Cardiac muscle cell (in vitro differentiated cells and primary cell): ENCODE results near the gene SLC38A1. TPM values are rescaled to one million over a fixed set of nuclear protein-coding genes. Genes with fewer than 3 reads are reported as not detected.

Experiments used
- DNase-seq, 2 donors: peaks; one replicate each; pipeline versions ENCODE4 v3.0.0 to v3.0.0-alpha.2; 2010 to 2017; ENCODE audit warnings: low read depth in 1 of 2, low spot score in 1 of 2
- H3K27ac ChIP-seq: fragments of 200-600 bp; sonication (generic); 2 replicates; pipeline ENCODE4 v1.5.1; 2016
- H3K27me3 ChIP-seq: fragments of 200-600 bp; sonication (generic); 2 replicates; pipeline ENCODE4 v1.6.0; 2016; ENCODE audit warnings: control low read depth
- H3K36me3 ChIP-seq: fragments of 200-600 bp; sonication (generic); 2 replicates; pipeline ENCODE4 v1.5.1; 2016; ENCODE audit warnings: control low read depth
- H3K4me1 ChIP-seq: fragments of 200-600 bp; sonication (generic); 2 replicates; pipeline ENCODE4 v1.8.1; 2017; ENCODE audit warnings: low read depth, mild to moderate bottlenecking, mixed run types
- H3K4me3 ChIP-seq: fragments of 200-600 bp; sonication (generic); 2 replicates; pipeline ENCODE4 v1.5.1; 2016; ENCODE audit warnings: mild to moderate bottlenecking
- H3K9me3 ChIP-seq: fragments of 200-600 bp; sonication (generic); 2 replicates; pipeline ENCODE4 v1.5.1; 2017; ENCODE audit warnings: low read depth, mild to moderate bottlenecking, control low read depth
- polyA plus RNA-seq: library from polyadenylated mRNA; unstranded; fragments of >200 nt; fragmentation: Nextera tagmentation; extraction: Ambion mirVana; gene quantifications from 2 replicates; pipeline ENCODE4 v1.2.1, GENCODE V29; 2016
- total RNA-seq: library from RNA; depleted of rRNA; stranded (reverse); fragments of >200 nt; gene quantifications from 2 replicates; pipeline ENCODE4 v1.2.3, GENCODE V29; 2016
- TF ChIP-seq, protein P1 (sequence below): IDR thresholded peaks from 2 replicates; pipeline ENCODE4 v1.5.1; 2012; ENCODE audit warnings: low read depth, mild to moderate bottlenecking, low read length

SLC38A1 gene
- total and polyA plus RNA-seq, 2 experiments from 2014 or later = 59.6 to 62.2 TPM

DNA sequence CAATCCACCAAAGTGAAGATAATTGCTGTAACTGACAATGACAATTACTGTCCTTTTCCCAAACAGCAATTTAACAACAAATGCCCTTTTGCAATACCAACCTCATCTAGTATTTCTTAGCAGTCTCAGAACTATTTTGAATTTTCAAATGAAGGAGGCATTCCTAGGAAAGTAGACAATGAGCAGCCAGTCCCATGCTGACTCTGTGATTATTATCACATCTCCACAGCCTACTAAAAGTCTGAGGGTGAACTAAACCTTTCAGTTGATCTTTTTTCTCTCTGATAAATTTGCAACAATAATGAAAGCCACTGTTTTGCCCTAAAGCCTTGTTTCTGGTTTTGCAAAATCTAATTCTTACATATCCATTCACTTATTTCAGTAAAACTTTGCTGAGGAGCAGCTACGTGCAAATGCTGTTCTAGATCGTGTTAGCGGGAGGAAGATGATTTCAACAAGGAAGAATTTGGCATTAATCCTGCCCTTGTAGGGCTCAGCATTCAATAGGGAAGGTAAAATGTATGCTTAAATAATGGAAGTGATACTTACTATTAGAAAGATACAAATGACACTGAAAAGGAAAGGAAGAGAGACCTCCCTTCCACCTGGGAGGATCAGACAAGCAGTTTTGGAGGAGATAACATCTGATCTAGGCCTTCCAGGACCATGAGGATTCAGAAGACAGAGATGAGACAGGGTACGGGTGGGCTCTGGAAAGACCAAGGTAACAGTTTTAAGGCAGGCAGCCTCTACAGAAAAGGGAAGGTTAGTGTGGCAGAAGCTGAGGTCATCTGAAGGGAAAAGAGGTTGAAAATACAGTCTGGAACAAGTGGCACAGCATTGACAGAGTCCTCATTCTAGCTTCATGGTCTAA is 47.4 kb downstream of the SLC38A1 start:
- DNase-seq = peak in 1 of 2 donors; percentile 68
- Histone ChIP-seq H3K36me3 (peaks cover 24% of the 10 kb centered on the region), H3K4me1 (no peaks in the 10 kb centered on the region), H3K4me3 (no peak overlapping the region), H3K27ac (no peak overlapping the region), H3K9me3 (no peaks in the 10 kb centered on the region), H3K27me3 (no peaks in the 10 kb centered on the region)
- TF ChIP-seq, protein P1, sequence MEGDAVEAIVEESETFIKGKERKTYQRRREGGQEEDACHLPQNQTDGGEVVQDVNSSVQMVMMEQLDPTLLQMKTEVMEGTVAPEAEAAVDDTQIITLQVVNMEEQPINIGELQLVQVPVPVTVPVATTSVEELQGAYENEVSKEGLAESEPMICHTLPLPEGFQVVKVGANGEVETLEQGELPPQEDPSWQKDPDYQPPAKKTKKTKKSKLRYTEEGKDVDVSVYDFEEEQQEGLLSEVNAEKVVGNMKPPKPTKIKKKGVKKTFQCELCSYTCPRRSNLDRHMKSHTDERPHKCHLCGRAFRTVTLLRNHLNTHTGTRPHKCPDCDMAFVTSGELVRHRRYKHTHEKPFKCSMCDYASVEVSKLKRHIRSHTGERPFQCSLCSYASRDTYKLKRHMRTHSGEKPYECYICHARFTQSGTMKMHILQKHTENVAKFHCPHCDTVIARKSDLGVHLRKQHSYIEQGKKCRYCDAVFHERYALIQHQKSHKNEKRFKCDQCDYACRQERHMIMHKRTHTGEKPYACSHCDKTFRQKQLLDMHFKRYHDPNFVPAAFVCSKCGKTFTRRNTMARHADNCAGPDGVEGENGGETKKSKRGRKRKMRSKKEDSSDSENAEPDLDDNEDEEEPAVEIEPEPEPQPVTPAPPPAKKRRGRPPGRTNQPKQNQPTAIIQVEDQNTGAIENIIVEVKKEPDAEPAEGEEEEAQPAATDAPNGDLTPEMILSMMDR = no peak

DNA sequence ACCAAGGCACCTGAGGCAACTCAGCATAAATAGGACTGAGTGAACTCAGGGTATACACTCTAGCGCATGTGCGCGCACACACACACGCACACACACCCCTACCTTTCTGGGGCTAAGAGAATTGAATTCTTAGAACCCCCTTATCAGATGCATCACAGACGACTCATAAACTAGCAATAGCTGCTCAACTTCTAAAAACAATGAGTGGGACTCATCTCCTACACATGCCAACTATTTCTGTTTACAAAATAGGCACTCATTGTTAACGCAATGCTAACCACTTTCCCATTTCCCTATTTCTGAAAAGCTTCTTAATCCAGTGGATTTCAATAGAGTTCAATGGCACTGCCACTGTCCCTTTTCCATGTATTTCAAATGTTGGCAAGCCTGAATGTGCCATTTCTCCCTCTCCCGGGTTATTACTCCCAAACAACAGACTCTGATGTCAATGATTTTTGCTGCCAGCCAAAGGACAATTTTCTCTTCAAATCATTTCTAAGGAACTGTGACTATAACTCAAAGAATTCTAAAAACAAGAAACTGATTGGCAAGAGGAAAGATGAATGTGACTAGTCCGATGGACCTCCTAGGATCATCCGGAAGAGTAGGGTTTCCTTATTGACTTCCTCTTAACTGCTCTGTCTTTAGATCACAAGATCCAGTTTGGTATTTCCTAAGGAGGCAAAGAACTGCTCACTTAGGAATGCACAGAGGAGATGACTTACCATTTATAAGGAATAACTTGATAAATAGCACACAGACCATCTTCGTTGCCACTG is 48.8 kb downstream of the SLC38A1 start:
- H3K9me3 ChIP-seq = no peaks in the 10 kb centered on the region
- H3K4me3 ChIP-seq = no peak overlapping the region
- H3K27ac ChIP-seq = peak overlapping the region; percentile 45
- TF ChIP-seq, protein P1 = no peak
- peaks cover 20% of the 10 kb centered on the region for H3K36me3 ChIP-seq
- peak in 1 of 2 donors; percentile 82 for DNase-seq
- H3K4me1 ChIP-seq = no peaks in the 10 kb centered on the region
- no peaks in the 10 kb centered on the region for H3K27me3 ChIP-seq

DNA sequence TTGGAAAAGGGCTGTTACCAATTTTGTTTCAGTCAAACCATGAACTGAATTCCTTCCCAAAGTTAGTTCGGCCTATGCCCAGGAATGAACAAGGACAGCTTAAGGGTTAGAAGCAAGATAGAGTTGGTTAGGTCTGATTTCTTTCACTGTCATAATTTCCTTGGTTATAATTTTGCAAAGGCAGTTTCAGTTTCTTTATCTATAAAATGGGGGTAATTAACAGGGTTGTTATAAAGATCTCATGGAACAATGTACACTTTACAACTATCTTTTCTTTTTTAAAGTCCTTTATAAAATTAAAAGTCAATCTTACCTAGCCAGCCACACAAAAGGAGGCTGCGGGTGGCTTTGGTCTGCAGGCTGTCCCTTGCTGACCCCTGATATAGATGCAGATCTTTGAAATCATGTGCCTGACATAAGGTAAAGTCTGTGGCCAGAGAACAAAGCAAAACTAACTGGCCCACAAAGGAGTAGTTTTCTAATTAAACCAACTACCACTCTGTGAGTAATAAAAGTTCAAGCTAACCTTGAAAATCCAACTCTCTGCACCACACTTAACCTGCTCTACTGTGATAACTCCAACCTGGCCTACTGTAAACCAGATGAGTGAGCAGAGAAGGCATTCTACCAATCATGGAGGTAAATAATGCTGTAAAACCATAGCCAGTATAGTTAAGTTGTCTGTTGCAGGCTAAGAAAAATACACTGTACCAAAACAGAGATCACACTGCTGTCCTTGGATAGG is 49.5 kb downstream of the SLC38A1 start:
- peak overlapping the region; percentile 45 for H3K27ac ChIP-seq
- no peaks in the 10 kb centered on the region for H3K27me3 ChIP-seq
- no peaks in the 10 kb centered on the region for H3K4me1 ChIP-seq
- H3K4me3 ChIP-seq = no peak overlapping the region
- H3K9me3 ChIP-seq = no peaks in the 10 kb centered on the region
- H3K36me3 ChIP-seq = peaks cover 20% of the 10 kb centered on the region
- TF ChIP-seq, protein P1 = no peak
- no peak for DNase-seq

DNA sequence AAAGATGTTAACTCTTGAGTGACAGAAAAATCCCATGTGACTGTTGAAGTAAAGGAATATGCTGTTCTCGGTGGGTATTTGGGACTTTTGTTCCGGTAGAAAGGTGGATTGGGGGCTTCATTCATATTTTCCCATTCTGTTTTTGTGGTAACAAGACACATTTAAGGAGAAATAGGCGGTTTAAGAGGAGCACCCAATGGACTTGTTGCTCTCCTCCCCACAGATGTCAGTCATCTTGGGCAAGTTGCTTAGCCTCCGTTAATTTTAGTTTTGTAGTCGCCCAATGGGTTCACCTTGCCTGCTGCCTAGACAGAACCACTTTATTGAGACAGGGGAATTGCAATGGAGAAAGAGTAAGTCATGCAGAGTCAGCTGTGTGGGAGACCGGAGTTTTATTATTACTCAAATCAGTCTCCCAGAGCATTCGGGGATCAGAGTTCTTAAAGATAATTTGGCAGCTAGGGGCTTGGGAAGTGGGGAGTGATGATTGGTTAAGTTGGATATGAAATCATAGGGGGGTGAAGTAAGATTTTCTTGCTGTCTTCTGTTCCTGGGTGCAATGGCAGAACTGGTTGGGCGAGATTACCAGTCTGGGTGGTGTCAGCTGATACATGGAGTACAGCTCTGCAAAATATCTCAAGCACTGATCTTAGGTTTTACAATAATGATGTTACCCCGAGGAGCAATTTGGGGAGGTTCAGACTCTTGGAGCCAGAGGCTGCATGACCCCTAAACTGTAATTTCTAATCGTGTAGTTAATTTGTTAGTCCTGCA is 50.3 kb downstream of the SLC38A1 start:
- TF ChIP-seq, protein P1 = no peak
- Histone ChIP-seq H3K36me3 (peaks cover 15% of the 10 kb centered on the region), H3K27me3 (no peaks in the 10 kb centered on the region), H3K4me3 (no peak overlapping the region), H3K9me3 (no peaks in the 10 kb centered on the region), H3K27ac (no peak overlapping the region), H3K4me1 (no peaks in the 10 kb centered on the region)
- no peak for DNase-seq
